NB4 (cell line): ENCODE results near the gene NTM.

ENCODE experiments used
- DNase-seq: peaks from one replicate; pipeline ENCODE4 v3.0.0; 2010; ENCODE audit warnings: low read depth
- H3K4me3 ChIP-seq: one replicate; pipeline ENCODE4 v1.5.1; 2011; ENCODE audit warnings: mild to moderate bottlenecking, low read depth, low read length, moderate library complexity
- CTCF ChIP-seq: IDR thresholded peaks from one replicate; pipeline ENCODE4 v1.5.1; 2012; ENCODE audit warnings: low read depth, low read length
- MAX ChIP-seq: IDR thresholded peaks from 2 replicates; pipeline ENCODE4 v1.6.1; 2011; ENCODE audit warnings: low read depth, low read length
- MYC ChIP-seq: IDR thresholded peaks from 2 replicates; pipeline ENCODE4 v1.6.1; 2011; ENCODE audit warnings: low read depth, low read length
- POLR2A ChIP-seq: IDR thresholded peaks from 2 replicates; pipeline ENCODE4 v1.6.1; 2011; ENCODE audit warnings: mild to moderate bottlenecking; ENCODE audit not compliant: insufficient read length; ENCODE audit errors: extremely low read depth

The NTM gene

GRCh38 chr11:131815590-131815989, 445.2 kb downstream of the NTM start:
- no peak for DNase-seq
- no peak overlapping the region for H3K4me3 ChIP-seq
- TF ChIP-seq CTCF: no peak

- TF ChIP-seq CTCF: no peak
- no peak for TF ChIP-seq MAX
- TF ChIP-seq POLR2A: no peak
- TF ChIP-seq MYC: no peak
- no peak for DNase-seq
- no peak overlapping the region for H3K4me3 ChIP-seq
These were observed 445.6 kb downstream of the NTM start for GRCh38 chr11:131816051-131816450.

GRCh38 chr11:131817687-131818188, 447.3 kb downstream of the NTM start:
- TF ChIP-seq CTCF: no peak
- no peak for TF ChIP-seq MAX
- TF ChIP-seq POLR2A: no peak
- no peak for TF ChIP-seq MYC
- no peak for DNase-seq
- no peak overlapping the region for H3K4me3 ChIP-seq

- DNase-seq: no peak
- H3K4me3 ChIP-seq: no peak overlapping the region
- TF ChIP-seq POLR2A: no peak
- TF ChIP-seq CTCF: no peak
- TF ChIP-seq MYC: no peak
- no peak for TF ChIP-seq MAX
These were observed 449.4 kb downstream of the NTM start for GRCh38 chr11:131819865-131820264.

GRCh38 chr11:131822506-131822905, 452.1 kb downstream of the NTM start:
- no peak for DNase-seq
- TF ChIP-seq MAX (no peak), POLR2A (no peak), CTCF (no peak), MYC (no peak)
- H3K4me3 ChIP-seq: no peak overlapping the region

GRCh38 chr11:131823772-131824171, 453.4 kb downstream of the NTM start:
- DNase-seq: no peak
- no peak for TF ChIP-seq CTCF
- TF ChIP-seq POLR2A: no peak
- TF ChIP-seq MYC: no peak
- no peak for TF ChIP-seq MAX
- no peak overlapping the region for H3K4me3 ChIP-seq
